Measurements from ENCODE around the gene NINJ1. TPM values are rescaled to one million over a fixed set of nuclear protein-coding genes. Genes with fewer than 3 reads are reported as not detected.
A peak's percentile ranks its signal among the peaks of the same experiment; 100 is the strongest.
"Not testable (repeated sequence)": the region's sequence is repeated elsewhere in the genome, so short reads cannot be mapped to it uniquely, and the experiment has no call there.

NINJ1 gene
- total RNA-seq, 1 donor from 2014 or later: 53.5 TPM

- peak; percentile 54 for DNase-seq (ENCODE audit: low spot score)
- intact Hi-C loops (cut with DNase I): no loop called here
- ATAC-seq: no peak
Observed at GRCh38 chr9:93123561-93124283, 10.3 kb downstream of the NINJ1 start.

- intact Hi-C loops (cut with DNase I): no loop called here
- ATAC-seq (no peak), DNase-seq (ENCODE audit: low spot score) (peak; percentile 58)
Observed at GRCh38 chr9:93122721-93123221, 11.3 kb downstream of the NINJ1 start.

GRCh38 chr9:93121316-93122241 is 12.5 kb downstream of the NINJ1 start:
- ATAC-seq: no peak
- intact Hi-C loops (cut with DNase I): no loop called here
- DNase-seq (ENCODE audit: low spot score): peak; percentile 55

DNA sequence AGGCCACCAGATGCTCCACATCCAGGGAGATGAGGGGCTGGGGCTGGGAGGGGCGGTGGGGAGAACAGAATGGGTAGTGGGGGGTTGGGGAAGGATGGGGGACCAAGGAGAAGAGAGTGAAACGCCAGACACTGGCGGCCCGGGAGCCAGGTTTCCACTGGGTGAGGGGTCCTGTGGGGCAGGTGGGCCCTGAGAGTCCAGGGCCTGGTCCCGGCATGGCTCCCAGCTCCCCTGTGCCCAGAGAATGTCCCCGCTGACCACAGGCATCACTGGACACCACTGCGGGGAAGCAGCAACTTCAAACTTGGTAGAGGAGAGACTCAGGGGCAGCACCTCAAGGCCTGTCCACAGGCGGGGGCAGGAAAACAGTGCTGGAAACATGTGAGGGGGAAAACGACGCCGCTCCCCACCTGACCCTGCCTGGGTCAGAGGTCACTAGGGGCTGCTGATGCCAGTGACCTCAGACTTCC is 13.2 kb downstream of the NINJ1 start:
- intact Hi-C loops (cut with DNase I): no loop called here
- peak; percentile 57 for DNase-seq (ENCODE audit: low spot score)
- ATAC-seq: no peak

- DNase-seq (ENCODE audit: low spot score) (peak; percentile 91), ATAC-seq (peak; percentile 87)
- intact Hi-C loops (cut with DNase I): loop anchor here (10.0 kb wide), 1 partner anchor 185 kb away; no protein-coding TSS in a partner anchor
Observed at GRCh38 chr9:93119953-93120845, 13.9 kb downstream of the NINJ1 start.

DNA sequence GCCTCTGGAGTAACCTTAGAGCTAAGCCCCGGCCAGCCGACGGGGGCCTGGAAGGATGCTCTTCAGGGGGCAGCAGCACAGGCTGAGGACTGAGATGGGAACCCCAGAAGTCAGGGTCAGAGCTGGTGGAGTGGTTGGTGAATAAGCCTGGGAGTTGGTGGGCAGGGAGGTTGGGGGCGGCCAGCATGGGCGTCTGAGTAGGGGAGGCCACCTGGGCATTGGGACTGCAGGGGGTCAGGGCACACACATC is 14.4 kb downstream of the NINJ1 start:
- DNase-seq (ENCODE audit: low spot score) (no peak), ATAC-seq (peak; percentile 4)
- intact Hi-C loops (cut with DNase I): loop anchor here (10.0 kb wide), 1 partner anchor 185 kb away; no protein-coding TSS in a partner anchor

DNA sequence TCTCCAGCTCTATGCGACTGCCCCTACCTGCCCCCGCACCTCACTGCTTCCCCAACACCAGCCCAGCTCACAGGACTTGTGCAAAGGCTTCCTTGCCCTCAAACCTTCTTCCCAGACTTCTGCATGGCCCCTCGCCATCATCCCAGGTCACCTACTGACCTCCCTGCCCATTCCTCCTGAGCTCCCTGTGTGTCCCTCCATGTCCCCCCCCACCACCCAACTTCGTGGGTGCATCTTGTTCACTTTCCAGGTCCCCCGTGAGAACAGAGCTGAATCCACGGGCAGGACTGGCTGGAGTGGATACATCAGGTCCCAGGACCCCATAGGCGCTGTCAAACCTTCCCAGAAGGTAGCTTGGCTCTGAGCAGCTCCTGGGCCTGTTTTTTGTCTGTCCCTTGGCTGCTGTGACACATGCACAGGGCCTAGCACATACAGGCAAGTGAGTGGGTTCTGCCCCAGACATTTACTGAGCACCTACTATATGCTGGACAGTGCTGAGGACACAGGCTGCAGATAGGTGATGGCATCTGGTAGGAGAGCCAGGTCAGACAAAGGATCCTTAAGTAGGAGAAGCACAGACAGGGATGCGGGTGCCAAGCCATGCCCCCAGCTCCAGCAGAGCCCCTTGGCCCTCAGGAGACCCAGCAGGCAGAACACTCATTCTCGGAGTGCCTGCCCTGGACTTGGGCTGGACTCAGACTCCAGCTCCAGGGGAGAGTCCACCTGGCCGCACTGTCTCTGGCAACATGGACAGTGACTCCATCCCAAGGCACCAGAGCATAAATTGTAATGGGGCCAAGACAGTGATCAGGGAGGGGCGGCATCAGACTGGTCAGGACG is 15.0 kb downstream of the NINJ1 start:
- ATAC-seq (no peak), DNase-seq (ENCODE audit: low spot score) (peak; percentile 56)
- intact Hi-C loops (cut with DNase I): loop anchor here (10.0 kb wide), 1 partner anchor 186 kb away; no protein-coding TSS in a partner anchor

DNA sequence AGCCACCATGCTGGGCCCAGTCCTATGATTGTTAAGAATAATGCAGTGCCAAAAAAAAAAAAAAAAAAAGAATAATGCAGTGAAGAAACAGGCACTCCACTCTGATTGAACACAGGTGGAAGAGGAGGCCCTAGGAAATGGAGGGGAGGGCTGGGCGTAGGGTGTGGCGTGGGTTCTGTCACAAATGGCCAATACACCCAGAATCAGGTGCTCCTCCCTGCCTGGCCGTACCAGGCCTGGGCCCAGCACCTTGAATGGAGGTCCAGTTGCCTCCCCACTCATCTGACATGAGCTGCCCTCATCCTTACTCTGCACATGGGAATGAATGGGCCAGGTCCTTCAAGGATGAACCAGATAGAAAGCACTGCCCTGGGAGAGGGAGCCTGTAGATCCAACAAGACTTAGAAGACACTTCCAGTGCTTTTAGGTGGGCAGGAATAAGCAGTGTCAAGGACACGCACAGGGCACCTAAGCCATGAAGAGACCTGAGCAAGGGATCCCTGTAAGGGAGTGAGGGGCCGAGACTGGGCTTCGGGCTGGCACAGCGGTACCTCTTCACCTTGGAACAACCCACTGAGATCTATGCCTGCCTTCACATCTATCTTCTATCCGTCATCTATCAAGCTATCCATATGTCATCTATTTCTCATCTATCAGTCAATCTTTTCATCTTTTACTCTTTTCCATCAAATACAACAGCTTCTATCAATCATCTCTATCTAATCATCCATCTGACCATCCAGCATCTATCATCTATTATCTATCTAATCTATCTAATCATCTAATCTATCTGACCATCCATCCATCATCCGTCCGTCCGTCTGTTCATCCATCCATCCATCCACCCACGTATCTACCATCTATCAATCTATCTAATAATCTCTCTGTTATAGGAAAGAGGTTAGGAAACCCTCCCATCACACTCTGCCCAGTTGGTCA is 15.9 kb downstream of the NINJ1 start:
- ATAC-seq (no peak), DNase-seq (ENCODE audit: low spot score) (peak; percentile 45)
- intact Hi-C loops (cut with DNase I): loop anchor here (10.0 kb wide), 1 partner anchor 187 kb away; no protein-coding TSS in a partner anchor

- ATAC-seq: not testable (repeated sequence)
Observed at GRCh38 chr9:93117521-93117920, 16.5 kb downstream of the NINJ1 start.

DNA sequence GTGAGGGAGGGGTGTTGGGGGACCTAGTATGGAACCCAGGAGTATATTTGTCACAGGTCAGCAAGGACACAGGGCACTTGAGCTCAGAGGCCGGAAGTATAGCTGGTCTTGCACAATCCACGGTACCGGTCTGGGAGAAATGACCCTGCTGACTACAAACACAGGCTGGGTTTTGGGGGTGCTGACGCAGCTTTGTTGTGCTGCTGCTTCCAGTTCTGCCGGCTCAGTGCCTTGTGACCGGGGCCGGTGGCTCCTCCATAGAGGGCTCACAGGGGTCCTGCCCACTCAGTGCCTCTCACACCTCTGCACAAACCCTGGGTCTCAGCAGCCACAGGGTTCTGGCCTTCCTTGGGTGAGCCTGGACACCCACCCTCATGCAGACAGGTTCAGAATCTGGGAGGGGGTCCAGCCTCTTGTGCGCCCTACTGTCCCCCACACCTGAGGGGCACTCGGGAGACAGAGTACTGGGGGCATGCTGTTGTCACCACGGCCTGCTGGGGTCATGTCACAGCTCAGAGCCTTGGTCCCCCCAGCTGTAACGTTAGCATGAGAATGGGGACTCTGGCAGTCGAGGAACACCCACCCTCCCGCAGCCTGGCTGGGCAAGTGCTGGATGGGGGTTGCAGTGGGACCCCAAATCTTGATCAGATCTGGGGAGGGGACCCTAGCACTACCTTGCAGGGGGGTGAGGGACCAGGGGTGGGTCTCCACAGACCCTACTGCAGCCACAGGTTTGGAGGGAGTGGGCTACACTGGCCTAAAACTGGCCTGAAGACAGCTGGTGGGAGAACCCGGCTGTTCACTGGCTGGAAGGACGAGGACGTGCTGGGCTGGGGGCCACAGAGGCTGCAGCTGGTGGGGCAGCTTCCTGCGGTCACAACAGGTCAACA is 17.7 kb downstream of the NINJ1 start:
- intact Hi-C loops (cut with DNase I): loop anchor here (10.0 kb wide), 1 partner anchor 188 kb away; no protein-coding TSS in a partner anchor
- ATAC-seq (peak; percentile 80), DNase-seq (ENCODE audit: low spot score) (peak; percentile 83)

More at GRCh38 chr9:93117521-93117920, 16.5 kb downstream of the NINJ1 start:
- intact Hi-C loops (cut with DNase I): loop anchor here (10.0 kb wide), 1 partner anchor 187 kb away; no protein-coding TSS in a partner anchor
- not testable (repeated sequence) for DNase-seq (ENCODE audit: low spot score)

DNA sequence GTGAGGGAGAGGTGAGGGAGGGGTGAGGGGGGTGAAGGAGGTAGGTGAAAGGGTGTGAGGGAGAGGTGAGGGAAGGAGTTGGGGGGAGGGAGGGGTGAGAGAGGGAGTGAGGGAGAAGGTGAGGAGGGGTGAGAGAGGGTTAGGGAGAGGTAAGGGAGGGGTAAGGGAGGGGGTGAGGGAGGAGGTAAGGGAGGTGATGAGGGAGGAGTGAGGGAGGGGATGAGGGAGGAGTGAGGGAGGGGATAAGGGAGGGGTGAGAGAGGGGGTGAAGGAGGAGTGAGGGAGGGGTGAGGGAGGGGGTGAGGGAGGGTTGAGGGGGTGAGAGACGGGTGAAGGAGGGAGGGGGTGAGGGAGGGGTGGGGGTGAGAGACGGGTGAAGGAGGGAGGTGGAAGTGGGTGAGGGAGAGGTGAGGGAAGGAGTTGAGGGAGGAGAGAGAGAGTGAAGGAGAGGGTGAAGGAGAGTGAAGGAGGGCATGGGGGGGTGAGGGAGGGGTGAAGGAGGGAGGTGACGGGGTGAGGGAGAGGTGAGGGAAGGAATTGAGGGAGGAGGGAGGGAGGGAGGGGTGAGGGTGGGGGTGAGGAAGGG is 18.5 kb downstream of the NINJ1 start:
- ATAC-seq: no peak
- peak; percentile 26 for DNase-seq (ENCODE audit: low spot score)
- intact Hi-C loops (cut with DNase I): loop anchor here (10.0 kb wide), 1 partner anchor 189 kb away; no protein-coding TSS in a partner anchor

DNA sequence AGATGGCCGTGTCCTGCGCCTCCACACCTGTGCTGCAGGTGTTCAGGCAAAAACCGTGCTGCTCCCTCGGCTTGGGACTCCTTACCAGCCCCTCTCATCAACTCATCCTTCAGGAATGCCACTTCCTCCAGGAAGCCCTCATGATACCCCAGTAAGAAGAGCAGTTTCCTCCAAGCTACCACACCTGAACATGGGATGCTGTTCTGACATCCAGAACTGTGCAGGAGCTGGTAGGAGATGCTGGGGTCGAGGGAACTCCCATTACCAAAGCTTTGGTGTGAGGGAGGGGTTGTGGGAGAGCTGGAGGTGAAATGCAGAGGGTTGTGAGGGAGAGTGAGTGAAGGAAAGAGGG is 19.1 kb downstream of the NINJ1 start:
- intact Hi-C loops (cut with DNase I): loop anchor here (10.0 kb wide), 1 partner anchor 190 kb away; no protein-coding TSS in a partner anchor
- no peak for ATAC-seq
- no peak for DNase-seq (ENCODE audit: low spot score)

DNA sequence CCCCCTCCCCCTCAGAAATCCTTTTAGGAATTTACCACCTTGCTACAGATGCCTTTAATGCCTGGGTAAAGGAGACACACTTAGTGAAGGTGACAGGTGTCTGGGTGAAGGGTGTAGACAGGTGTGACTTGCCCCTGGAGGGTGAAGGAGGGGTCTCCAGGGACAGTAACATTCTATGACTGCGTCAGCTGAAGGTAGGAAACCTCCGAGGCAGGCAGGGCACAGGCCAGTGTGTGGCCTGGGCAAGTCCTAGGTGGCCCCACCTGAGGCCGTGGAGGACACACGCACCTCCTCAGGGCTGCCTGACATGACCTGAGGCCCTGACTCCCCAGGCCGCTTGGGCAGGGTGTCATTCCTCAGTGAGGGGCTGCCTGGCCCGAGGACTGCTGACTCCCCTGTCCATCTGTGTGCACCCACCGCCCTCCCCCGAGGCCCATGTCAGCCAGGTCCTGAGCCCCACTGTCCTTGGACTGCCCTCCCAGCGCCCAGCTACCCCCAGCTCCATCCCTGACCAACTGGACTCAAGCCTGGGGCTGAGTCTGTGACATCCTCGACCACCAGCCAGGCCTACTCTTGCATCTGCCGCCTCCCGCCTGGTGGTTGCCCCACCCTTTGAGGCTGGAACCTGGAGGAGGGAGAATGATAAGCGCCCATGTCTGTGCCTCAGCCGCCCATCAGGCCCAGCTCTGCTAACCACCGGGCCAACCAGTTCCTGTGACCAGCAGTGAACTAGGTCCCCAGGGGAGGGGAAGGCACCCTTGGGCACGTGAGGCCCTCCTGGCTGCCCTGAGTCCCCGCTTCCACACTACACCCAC is 19.7 kb downstream of the NINJ1 start:
- intact Hi-C loops (cut with DNase I): loop anchor here (10.0 kb wide), 1 partner anchor 190 kb away; no protein-coding TSS in a partner anchor
- no peak for ATAC-seq

GRCh38 chr9:93112864-93113389 is 21.1 kb downstream of the NINJ1 start:
- intact Hi-C loops (cut with DNase I): loop anchor here (10.0 kb wide), 1 partner anchor 192 kb away; no protein-coding TSS in a partner anchor
- no peak for ATAC-seq
- peak; percentile 50 for DNase-seq (ENCODE audit: low spot score)

More for the DNA sequence above, 19.7 kb downstream of the NINJ1 start:
- peak; percentile 60 for DNase-seq (ENCODE audit: low spot score)
